ACC112 (cell line): ENCODE measurements around the gene RABAC1.
A peak's percentile ranks its signal among the peaks of the same experiment; 100 is the strongest.

Experiments
- H2AFZ ChIP-seq: fragments of 200-600 bp; sonication (generic); one replicate; pipeline ENCODE4 v1.6.0; 2017; ENCODE audit warnings: antibody characterized with exemption, low read length; ENCODE audit not compliant: unreplicated experiment
- H3K27ac ChIP-seq: fragments of 200-600 bp; sonication (generic); 2 replicates; pipeline ENCODE4 v1.5.1; 2014; ENCODE audit warnings: low read depth, mild to moderate bottlenecking, antibody characterized with exemption, low read length, moderate library complexity
- H3K27me3 ChIP-seq: fragments of 200-600 bp; sonication (generic); 2 replicates; pipeline ENCODE4 v1.6.1; 2014; ENCODE audit warnings: mild to moderate bottlenecking, antibody characterized with exemption, low read length, moderate library complexity, mixed read lengths; ENCODE audit not compliant: insufficient read depth
- H3K36me3 ChIP-seq: fragments of 200-600 bp; sonication (generic); 2 replicates; pipeline ENCODE4 v1.6.1; 2016; ENCODE audit warnings: mild to moderate bottlenecking, antibody characterized with exemption, low read length, moderate library complexity, mixed read lengths; ENCODE audit not compliant: insufficient read depth
- H3K4me1 ChIP-seq: fragments of 200-600 bp; sonication (generic); one replicate; pipeline ENCODE4 v1.6.1; 2016; ENCODE audit warnings: low read length, mixed read lengths; ENCODE audit not compliant: insufficient read depth, unreplicated experiment, control insufficient read depth
- H3K4me3 ChIP-seq: fragments of 200-600 bp; sonication (generic); 2 replicates; pipeline ENCODE4 v1.5.1; 2014; ENCODE audit warnings: mild to moderate bottlenecking, low read depth, low read length
- H3K79me2 ChIP-seq: fragments of 200-600 bp; sonication (generic); one replicate; pipeline ENCODE4 v1.6.0; 2016; ENCODE audit warnings: low read length; ENCODE audit not compliant: control insufficient read depth, unreplicated experiment, insufficient read depth

RABAC1 gene, protein sequence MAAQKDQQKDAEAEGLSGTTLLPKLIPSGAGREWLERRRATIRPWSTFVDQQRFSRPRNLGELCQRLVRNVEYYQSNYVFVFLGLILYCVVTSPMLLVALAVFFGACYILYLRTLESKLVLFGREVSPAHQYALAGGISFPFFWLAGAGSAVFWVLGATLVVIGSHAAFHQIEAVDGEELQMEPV

DNA sequence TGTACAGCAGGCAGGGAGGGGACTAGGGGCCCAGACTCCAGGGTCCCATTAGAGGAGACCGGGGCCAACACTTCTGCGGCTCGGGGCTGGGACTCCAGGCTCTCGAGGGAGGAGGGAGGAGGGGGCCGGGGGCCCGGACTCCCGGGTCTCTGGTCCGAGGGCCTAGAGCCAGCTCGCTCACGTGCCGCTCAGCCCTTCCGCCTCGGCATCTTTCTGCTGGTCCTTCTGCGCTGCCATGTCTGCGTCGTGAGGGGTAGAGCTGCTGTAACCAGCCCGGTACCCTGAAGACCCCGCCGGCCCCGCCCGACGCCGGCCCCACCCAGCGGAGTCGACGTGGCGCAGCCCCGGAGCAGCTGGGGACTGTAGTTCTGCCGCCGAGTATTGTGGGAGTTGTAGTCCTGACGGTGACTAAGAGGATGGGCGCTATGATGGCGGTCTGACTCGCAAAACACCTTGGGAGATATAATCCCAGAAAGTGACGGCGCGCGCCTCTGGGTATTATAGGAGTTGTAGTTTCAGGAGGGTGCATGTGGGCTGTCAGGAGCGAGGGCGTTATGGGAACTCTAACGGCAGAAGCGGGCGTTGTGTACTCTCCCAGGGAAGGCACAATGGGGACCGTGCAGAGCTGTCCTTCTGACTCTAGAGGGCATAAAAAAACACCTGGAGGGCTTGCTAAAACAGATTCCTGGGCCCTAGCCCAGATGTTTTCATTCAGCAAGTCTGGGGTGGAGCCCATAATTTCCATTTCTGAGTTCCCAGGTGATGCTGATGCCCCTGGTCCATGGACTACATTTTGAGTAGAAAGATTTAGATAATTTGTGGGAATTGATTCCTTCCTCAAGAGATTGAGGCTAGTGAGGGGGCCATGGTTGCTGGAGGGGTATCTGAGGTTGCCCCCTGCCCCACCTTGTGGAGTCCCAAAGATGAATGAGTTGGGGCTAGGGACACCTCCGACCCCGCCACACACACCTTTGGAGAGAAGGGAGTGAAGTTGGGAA is at the start of gene RABAC1:
Gene RABAC1 (minus strand): TSS at position 266 of the 998 bp plus-strand sequence. CDS start 29 bp downstream, at position 237.
- Histone ChIP-seq H3K4me3 (peak within 1 kb of the TSS; percentile 88), H3K27ac (peak within 1 kb of the TSS; percentile 39), H3K36me3 (no peaks in the 10 kb centered on the region), H3K79me2 (no peaks in the 10 kb centered on the region), H3K4me1 (peaks cover 7% of the 10 kb centered on the region), H3K27me3 (no peaks in the 10 kb centered on the region), H2AFZ (no peak within 1 kb of the TSS)

- Histone ChIP-seq H3K4me1 (peaks cover 6% of the 10 kb centered on the region), H2AFZ (no peak overlapping the region), H3K4me3 (no peak overlapping the region), H3K79me2 (no peaks in the 10 kb centered on the region), H3K36me3 (no peaks in the 10 kb centered on the region), H3K27ac (no peak overlapping the region), H3K27me3 (peaks cover 5% of the 10 kb centered on the region)
These were observed 47.4 kb upstream of the RABAC1 start for GRCh38 chr19:42006569-42006968.

- H3K4me3 ChIP-seq: no peak overlapping the region
- H3K27me3 ChIP-seq: peaks cover 14% of the 10 kb centered on the region
- no peaks in the 10 kb centered on the region for H3K79me2 ChIP-seq
- no peak overlapping the region for H2AFZ ChIP-seq
- no peaks in the 10 kb centered on the region for H3K36me3 ChIP-seq
- H3K4me1 ChIP-seq: peaks cover 6% of the 10 kb centered on the region
- H3K27ac ChIP-seq: no peak overlapping the region
These were observed 46.4 kb upstream of the RABAC1 start for GRCh38 chr19:42005504-42005903.

- Histone ChIP-seq H3K4me1 (no peaks in the 10 kb centered on the region), H3K27me3 (peaks cover 30% of the 10 kb centered on the region), H2AFZ (no peak overlapping the region), H3K79me2 (no peaks in the 10 kb centered on the region), H3K36me3 (no peaks in the 10 kb centered on the region), H3K4me3 (no peak overlapping the region), H3K27ac (no peak overlapping the region)
These were observed 44.6 kb upstream of the RABAC1 start for GRCh38 chr19:42003506-42004294.

DNA sequence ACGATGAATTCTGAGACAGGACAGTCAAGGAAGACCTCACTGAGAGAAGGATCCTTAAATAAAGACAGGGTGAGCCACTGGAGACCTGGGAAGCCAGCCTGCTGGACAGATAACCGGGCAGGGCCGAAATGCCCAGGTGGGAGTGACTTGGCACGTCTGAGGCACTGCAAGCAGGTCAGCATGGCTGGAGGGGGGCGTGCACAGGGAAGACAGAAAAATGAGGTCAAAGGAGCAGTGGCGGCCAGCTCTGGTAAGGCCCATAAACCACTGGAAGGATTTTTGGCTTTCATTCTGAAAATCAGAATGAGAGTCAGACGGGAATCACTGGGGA is 40.7 kb upstream of the RABAC1 start:
- peaks cover 49% of the 10 kb centered on the region for H3K27me3 ChIP-seq
- H3K27ac ChIP-seq: no peak overlapping the region
- H2AFZ ChIP-seq: no peak overlapping the region
- H3K4me3 ChIP-seq: no peak overlapping the region
- H3K79me2 ChIP-seq: no peaks in the 10 kb centered on the region
- no peaks in the 10 kb centered on the region for H3K4me1 ChIP-seq
- no peaks in the 10 kb centered on the region for H3K36me3 ChIP-seq

DNA sequence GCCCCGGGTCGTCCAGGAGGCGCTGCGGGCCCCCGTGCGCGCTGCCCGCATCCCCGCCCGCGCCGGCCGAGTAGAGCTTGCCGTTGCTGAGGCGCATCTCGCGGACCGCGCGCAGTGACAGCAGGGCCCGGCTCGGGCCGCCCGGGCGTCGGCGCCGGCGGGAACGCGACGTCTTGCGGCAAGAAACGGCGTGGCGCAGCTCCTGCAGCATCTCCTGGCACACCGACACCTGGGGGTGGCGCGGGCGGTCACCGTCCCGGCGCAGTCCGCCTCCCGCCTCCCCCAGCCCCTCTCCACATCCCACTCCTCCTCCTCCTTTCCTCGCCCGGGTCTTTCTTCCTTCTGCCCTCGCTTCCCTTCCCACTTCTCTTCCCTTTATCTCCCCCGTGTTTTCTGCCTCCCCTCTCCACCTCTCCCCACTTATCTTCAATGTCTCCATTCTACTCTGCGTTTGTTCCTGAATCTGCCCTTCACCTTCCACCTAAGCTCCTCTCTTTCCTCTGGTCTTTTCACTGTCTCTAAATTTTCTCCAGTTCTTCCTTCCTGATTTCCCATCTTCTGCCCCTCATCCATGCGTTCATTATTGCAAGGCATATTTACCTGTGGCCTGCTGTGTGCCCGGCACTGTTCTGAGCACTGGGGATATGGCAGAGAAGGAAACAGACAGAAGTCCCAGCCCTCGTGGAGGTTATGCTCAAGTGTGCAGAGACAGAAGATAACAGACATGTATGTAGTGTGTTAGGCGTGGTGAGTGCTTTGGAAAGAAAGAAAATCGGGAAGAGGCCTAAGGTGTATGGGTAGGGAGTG is 40.2 kb upstream of the RABAC1 start:
- Histone ChIP-seq H2AFZ (no peak overlapping the region), H3K36me3 (no peaks in the 10 kb centered on the region), H3K27me3 (peaks cover 49% of the 10 kb centered on the region), H3K4me3 (no peak overlapping the region), H3K79me2 (no peaks in the 10 kb centered on the region), H3K27ac (no peak overlapping the region), H3K4me1 (no peaks in the 10 kb centered on the region)

DNA sequence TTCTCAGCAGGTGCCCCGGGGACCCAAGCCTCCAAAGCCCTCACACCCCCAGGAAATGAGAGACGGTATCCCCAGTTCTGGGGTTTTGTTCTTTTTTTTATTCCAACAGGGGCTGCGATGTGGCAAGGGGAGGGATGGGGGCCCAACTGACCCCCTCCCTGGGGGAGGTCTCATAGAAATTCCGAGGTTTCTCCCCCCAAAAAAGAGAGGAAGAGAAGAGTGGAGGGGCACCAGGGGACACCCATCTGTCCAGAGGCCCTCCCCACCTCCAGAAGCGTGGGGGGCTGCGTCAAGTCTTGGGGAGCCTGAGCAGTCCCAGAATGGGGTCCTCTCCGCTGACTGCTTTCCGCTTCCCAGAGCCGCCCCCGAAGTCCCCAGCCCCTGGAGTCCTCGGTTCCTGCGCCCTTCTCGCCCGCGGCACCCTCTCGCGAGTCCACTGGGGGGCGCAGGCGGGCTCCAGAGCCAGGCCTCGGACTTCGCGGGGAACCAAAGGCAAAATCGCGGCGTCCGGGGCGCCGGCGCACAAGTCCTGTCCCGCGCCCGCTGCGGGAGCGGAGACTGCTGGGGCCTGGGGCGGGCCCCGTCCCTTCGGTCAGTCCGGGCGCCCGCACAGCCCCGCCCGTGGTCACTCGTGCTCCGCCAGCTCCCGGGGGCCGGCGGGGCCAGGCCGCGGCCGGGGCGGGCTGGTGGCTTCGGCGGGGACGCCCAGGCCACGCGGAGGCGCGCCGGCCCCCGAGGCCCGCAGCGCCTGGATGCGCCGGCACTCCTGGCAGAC is 39.3 kb upstream of the RABAC1 start:
- H3K79me2 ChIP-seq: no peaks in the 10 kb centered on the region
- H3K27me3 ChIP-seq: peaks cover 52% of the 10 kb centered on the region
- no peaks in the 10 kb centered on the region for H3K4me1 ChIP-seq
- H3K27ac ChIP-seq: no peak overlapping the region
- H3K36me3 ChIP-seq: no peaks in the 10 kb centered on the region
- peak overlapping the region; percentile 38 for H2AFZ ChIP-seq
- H3K4me3 ChIP-seq: 0 out of 2 replicates have a peak overlapping the region, but pooled peaks have one; percentile 54

- peaks cover 56% of the 10 kb centered on the region for H3K27me3 ChIP-seq
- no peaks in the 10 kb centered on the region for H3K79me2 ChIP-seq
- no peak overlapping the region for H3K4me3 ChIP-seq
- H3K4me1 ChIP-seq: no peaks in the 10 kb centered on the region
- H2AFZ ChIP-seq: no peak overlapping the region
- H3K27ac ChIP-seq: no peak overlapping the region
- no peaks in the 10 kb centered on the region for H3K36me3 ChIP-seq
These were observed 38.7 kb upstream of the RABAC1 start for GRCh38 chr19:41997851-41998229.

DNA sequence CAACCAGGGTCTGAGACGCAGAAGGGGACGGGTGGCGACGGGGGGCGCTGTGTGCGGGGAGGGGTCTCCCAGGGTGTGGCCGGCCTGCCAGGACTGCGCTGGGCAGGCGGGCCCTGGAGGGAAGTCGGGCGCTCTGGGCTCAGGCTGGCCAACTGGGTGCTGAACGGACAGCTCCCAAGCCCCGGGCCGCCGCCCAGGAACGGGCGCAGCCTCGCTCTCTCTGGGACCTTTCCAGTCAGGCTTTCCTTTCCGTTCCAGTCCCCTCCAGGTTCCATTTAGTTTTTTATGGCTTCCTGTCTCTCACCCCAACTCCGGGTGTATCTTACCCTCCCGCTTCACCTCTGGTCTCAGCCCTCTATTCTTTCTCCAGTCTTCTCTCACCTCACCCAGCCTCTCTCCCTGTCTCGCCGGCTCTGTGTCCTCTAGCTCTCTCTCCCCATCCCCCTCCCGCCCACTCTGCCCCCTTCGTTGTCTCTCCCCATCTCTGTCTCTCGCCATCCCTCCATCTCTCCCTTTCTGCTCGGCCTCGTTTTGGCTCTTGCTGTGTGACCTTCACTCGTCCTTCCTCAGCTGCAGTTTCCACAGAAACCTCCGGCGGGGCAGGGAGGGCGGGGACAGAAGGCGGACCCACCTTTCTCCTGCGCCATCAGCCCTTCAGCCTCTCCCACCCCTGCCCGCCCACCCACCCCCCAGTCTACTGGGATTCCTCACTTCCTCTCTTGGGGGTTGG is 38.2 kb upstream of the RABAC1 start:
- Histone ChIP-seq H3K27me3 (peaks cover 59% of the 10 kb centered on the region), H3K79me2 (no peaks in the 10 kb centered on the region), H2AFZ (no peak overlapping the region), H3K36me3 (no peaks in the 10 kb centered on the region), H3K4me1 (no peaks in the 10 kb centered on the region), H3K27ac (no peak overlapping the region), H3K4me3 (0 out of 2 replicates have a peak overlapping the region, but pooled peaks have one; percentile 21)
